ENCODE data around the gene NINJ1. TPM values are rescaled to one million over a fixed set of nuclear protein-coding genes. Genes with fewer than 3 reads are reported as not detected.

NINJ1 gene
- total and polyA plus RNA-seq, 2 of the 13 experiments (the other 11 are each of a cell fraction or from before 2014, with no cell fraction given), result 81.2 to 92.1 TPM

- TF ChIP-seq TFE3 (CRISPR knock-in tag; IDR thresholded peaks at IDR 0.05) (no peak), RERE (CRISPR knock-in tag; IDR thresholded peaks at IDR 0.05; ENCODE audit: low read depth) (no peak), KLF16 (CRISPR knock-in tag; IDR thresholded peaks at IDR 0.05) (no peak), JUN (CRISPR knock-in tag; IDR thresholded peaks at IDR 0.05) (no peak), ARID4A (CRISPR knock-in tag; IDR thresholded peaks at IDR 0.05; ENCODE audit: borderline replicate concordance) (no peak), DZIP1 (CRISPR knock-in tag; IDR thresholded peaks at IDR 0.05) (no peak), GRHL1 (CRISPR knock-in tag; conservative IDR thresholded peaks at IDR 0.05) (no peak), HMGA1 (CRISPR knock-in tag; conservative IDR thresholded peaks at IDR 0.05) (no peak)
Measured at GRCh38 chr9:93079371-93079770, 54.7 kb downstream of the NINJ1 start (continued).
